Osteoblast (primary cell): ENCODE results near the gene LCNL1. TPM values are rescaled to one million over a fixed set of nuclear protein-coding genes. Genes with fewer than 3 reads are reported as not detected.

Experiments used
- DNase-seq: peaks from one replicate; pipeline ENCODE4 v3.0.0; 2011; ENCODE audit warnings: low spot score, mixed read lengths; ENCODE audit not compliant: insufficient read length; ENCODE audit errors: missing footprints
- H2AFZ ChIP-seq: 2 replicates; pipeline ENCODE4 v1.6.0; 2011; ENCODE audit warnings: mild to moderate bottlenecking, low read length
- H3K27ac ChIP-seq: 2 replicates; pipeline ENCODE4 v1.5.1; 2011; ENCODE audit warnings: mild to moderate bottlenecking, low read depth, low read length, moderate library complexity
- H3K27me3 ChIP-seq: 2 replicates; pipeline ENCODE4 v1.6.0; 2012; ENCODE audit warnings: mild to moderate bottlenecking, control low read depth, inconsistent platforms, low read length, moderate library complexity; ENCODE audit not compliant: insufficient read depth
- H3K36me3 ChIP-seq: 2 replicates; pipeline ENCODE4 v1.5.1; 2011; ENCODE audit warnings: mild to moderate bottlenecking, low read length, control low read depth, moderate library complexity; ENCODE audit not compliant: insufficient read depth
- H3K4me1 ChIP-seq: 2 replicates; pipeline ENCODE4 v1.5.1; 2011; ENCODE audit warnings: mild to moderate bottlenecking, low read length, control low read depth, moderate library complexity; ENCODE audit not compliant: insufficient read depth
- H3K4me2 ChIP-seq: 2 replicates; pipeline ENCODE4 v1.6.0; 2011; ENCODE audit warnings: mild to moderate bottlenecking, low read length; ENCODE audit not compliant: insufficient read depth
- H3K4me3 ChIP-seq: fragments of 200-600 bp; sonication (generic); 3 replicates; pipeline ENCODE4 v1.5.1; 2012; ENCODE audit warnings: mild to moderate bottlenecking, low read length, inconsistent platforms; ENCODE audit not compliant: insufficient read depth
- H3K79me2 ChIP-seq: 2 replicates; pipeline ENCODE4 v1.6.0; 2012; ENCODE audit warnings: mild to moderate bottlenecking, low read length, control low read depth, inconsistent platforms; ENCODE audit not compliant: insufficient read depth
- H3K9me3 ChIP-seq: 2 replicates; pipeline ENCODE4 v1.5.1; 2011; ENCODE audit warnings: low read depth, low read length, control low read depth
- H4K20me1 ChIP-seq: 2 replicates; pipeline ENCODE4 v1.6.0; 2012; ENCODE audit warnings: mild to moderate bottlenecking, low read length, control low read depth; ENCODE audit not compliant: insufficient read depth
- total RNA-seq: library from RNA; depleted of rRNA; stranded (reverse); fragments of >200 nt; gene quantifications from 2 replicates; pipeline ENCODE4 v1.2.3, GENCODE V29; 2012
- TF ChIP-seq, protein P1 (sequence below): IDR thresholded peaks from 2 replicates; pipeline ENCODE4 v1.5.1; 2011; ENCODE audit warnings: mild to moderate bottlenecking, low read depth, low read length, moderate library complexity; ENCODE audit errors: extremely low read depth

LCNL1 gene
- total RNA-seq, 1 donor = 5.4 TPM

GRCh38 chr9:136937186-136938001, 45.4 kb upstream of the LCNL1 start:
- Histone ChIP-seq H3K4me3 (no peak overlapping the region), H3K27ac (no peak overlapping the region), H3K36me3 (peaks cover 43% of the 10 kb centered on the region), H3K4me1 (no peaks in the 10 kb centered on the region), H3K9me3 (no peaks in the 10 kb centered on the region), H3K79me2 (peaks cover 23% of the 10 kb centered on the region), H3K27me3 (no peaks in the 10 kb centered on the region), H4K20me1 (peaks cover 9% of the 10 kb centered on the region), H2AFZ (no peak overlapping the region), H3K4me2 (no peak overlapping the region)
- no peak for DNase-seq
- TF ChIP-seq, protein P1, sequence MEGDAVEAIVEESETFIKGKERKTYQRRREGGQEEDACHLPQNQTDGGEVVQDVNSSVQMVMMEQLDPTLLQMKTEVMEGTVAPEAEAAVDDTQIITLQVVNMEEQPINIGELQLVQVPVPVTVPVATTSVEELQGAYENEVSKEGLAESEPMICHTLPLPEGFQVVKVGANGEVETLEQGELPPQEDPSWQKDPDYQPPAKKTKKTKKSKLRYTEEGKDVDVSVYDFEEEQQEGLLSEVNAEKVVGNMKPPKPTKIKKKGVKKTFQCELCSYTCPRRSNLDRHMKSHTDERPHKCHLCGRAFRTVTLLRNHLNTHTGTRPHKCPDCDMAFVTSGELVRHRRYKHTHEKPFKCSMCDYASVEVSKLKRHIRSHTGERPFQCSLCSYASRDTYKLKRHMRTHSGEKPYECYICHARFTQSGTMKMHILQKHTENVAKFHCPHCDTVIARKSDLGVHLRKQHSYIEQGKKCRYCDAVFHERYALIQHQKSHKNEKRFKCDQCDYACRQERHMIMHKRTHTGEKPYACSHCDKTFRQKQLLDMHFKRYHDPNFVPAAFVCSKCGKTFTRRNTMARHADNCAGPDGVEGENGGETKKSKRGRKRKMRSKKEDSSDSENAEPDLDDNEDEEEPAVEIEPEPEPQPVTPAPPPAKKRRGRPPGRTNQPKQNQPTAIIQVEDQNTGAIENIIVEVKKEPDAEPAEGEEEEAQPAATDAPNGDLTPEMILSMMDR = no peak

GRCh38 chr9:136939431-136939995, 43.3 kb upstream of the LCNL1 start:
- H4K20me1 ChIP-seq = peaks cover 17% of the 10 kb centered on the region
- no peaks in the 10 kb centered on the region for H3K9me3 ChIP-seq
- H3K27ac ChIP-seq = no peak overlapping the region
- peaks cover 5% of the 10 kb centered on the region for H3K4me1 ChIP-seq
- H3K79me2 ChIP-seq = peaks cover 39% of the 10 kb centered on the region
- DNase-seq = no peak
- H3K36me3 ChIP-seq = peaks cover 49% of the 10 kb centered on the region
- H3K4me2 ChIP-seq = no peak overlapping the region
- no peaks in the 10 kb centered on the region for H3K27me3 ChIP-seq
- TF ChIP-seq, protein P1 = no peak
- no peak overlapping the region for H3K4me3 ChIP-seq
- H2AFZ ChIP-seq = no peak overlapping the region

DNA sequence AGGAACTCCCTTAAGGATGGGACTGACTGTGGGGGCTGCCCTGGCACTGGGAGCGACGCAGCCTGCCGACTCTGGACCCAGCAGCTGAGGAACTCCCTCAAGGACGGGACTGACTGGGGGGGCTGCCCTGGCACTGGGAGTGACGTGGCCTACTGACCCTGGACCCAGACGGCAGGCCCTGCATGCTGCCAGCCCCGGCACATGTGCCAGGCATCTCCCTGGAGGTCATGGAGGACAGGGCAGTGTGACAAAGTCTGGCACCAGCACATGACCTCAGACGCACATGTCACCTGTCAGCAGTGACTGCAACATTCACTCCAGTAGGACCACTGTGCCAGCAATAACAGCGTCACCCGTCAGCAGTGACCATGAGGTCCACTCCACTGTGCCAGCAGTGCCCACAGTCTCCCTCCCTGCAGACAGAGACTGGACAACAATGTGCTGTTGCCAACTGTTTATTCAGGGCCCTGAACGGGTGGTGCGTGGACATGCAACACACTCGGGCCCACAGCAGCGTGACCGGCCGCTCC, 42.7 kb upstream of the LCNL1 start:
- Histone ChIP-seq H4K20me1 (peaks cover 17% of the 10 kb centered on the region), H3K27me3 (no peaks in the 10 kb centered on the region), H3K27ac (no peak overlapping the region), H3K9me3 (no peaks in the 10 kb centered on the region), H3K4me1 (peaks cover 8% of the 10 kb centered on the region), H2AFZ (no peak overlapping the region), H3K36me3 (peaks cover 49% of the 10 kb centered on the region), H3K4me2 (no peak overlapping the region), H3K4me3 (no peak overlapping the region), H3K79me2 (peaks cover 39% of the 10 kb centered on the region)
- DNase-seq = no peak
- TF ChIP-seq, protein P1 = no peak

DNA sequence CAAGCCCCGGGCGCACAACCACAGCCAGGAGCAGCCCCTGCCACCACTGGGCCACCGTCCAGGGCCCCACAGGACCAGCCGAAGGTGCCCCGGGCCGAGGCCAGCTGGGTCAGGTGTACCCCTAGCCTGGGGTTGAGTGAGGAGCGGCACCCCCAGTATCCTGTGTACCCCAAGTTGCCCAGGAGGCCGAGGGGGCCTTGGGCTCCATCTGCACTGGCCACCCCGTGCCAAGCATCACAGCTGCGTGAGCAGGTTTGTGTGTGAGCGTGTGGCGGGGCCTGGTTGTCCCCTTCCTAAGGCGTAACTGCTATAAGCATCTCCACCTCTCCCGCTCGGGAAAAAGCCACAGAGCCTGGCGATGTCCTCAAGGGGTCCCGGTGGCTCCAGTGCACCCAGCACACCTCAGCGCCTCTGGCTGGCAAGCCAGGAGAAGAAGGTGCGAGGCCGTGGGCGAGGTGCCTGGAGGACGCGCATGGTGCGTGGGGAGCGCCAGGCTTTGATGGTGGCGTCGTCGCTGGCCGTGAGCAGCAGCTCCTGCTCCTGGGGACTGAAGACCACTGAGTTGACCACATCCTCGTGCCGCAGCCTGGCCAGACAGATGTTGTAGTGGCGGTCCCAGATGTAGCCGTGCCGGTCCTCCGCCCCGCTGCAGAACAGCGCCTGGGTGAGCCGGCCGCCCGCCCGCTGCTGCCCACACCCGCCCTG, 42.1 kb upstream of the LCNL1 start:
- H2AFZ ChIP-seq = no peak overlapping the region
- H3K27ac ChIP-seq = no peak overlapping the region
- H3K4me2 ChIP-seq = no peak overlapping the region
- TF ChIP-seq, protein P1 = no peak
- H3K9me3 ChIP-seq = no peaks in the 10 kb centered on the region
- peaks cover 49% of the 10 kb centered on the region for H3K36me3 ChIP-seq
- peaks cover 39% of the 10 kb centered on the region for H3K79me2 ChIP-seq
- H3K4me1 ChIP-seq = peaks cover 8% of the 10 kb centered on the region
- H3K27me3 ChIP-seq = no peaks in the 10 kb centered on the region
- H3K4me3 ChIP-seq = no peak overlapping the region
- peaks cover 17% of the 10 kb centered on the region for H4K20me1 ChIP-seq
- DNase-seq = no peak
